ENCODE results near the gene DDX41. TPM values are rescaled to one million over a fixed set of nuclear protein-coding genes. Genes with fewer than 3 reads are reported as not detected.

DDX41 gene
- total and polyA plus RNA-seq, 2 donors (not counting 1 experiment from before 2014, with no cell fraction given): 66.8 to 79.1 TPM

GRCh38 chr5:177492841-177493240 lies 23.9 kb downstream of the DDX41 start:
- TF ChIP-seq EZH2 (IDR thresholded peaks at IDR 0.05; ENCODE audit: low read length, missing control alignments): no peak
- TF ChIP-seq CTCF (conservative IDR thresholded peaks at IDR 0.05 in 1 of 2, IDR thresholded peaks at IDR 0.05 in 1 of 2; ENCODE audit: low read depth in 1 of 2, low read length in 2 of 2): no peak
- Histone ChIP-seq H2AFZ (ENCODE audit: low read length) (no peak overlapping the region), H3K9me3 (ENCODE audit: control insufficient read depth, insufficient read depth, low read depth, low read length) (no peaks in the 10 kb centered on the region), H3K4me2 (ENCODE audit: extremely low read depth, insufficient read depth, low read length) (peak overlapping the region; percentile 44), H4K20me1 (ENCODE audit: control insufficient read depth, extremely low read depth, insufficient read depth, low read length) (no peaks in the 10 kb centered on the region), H3K4me1 (ENCODE audit: control insufficient read depth, extremely low read depth, insufficient read depth, low read length) (peaks cover 31% of the 10 kb centered on the region), H3K79me2 (ENCODE audit: control insufficient read depth, insufficient read depth, low read length) (peaks cover 54% of the 10 kb centered on the region), H3K27me3 (ENCODE audit: control insufficient read depth, insufficient read depth, low read length) (no peaks in the 10 kb centered on the region), H3K36me3 (ENCODE audit: control insufficient read depth, insufficient read depth, low read length) (peaks cover 62% of the 10 kb centered on the region), H3K4me3 (replicated peaks in 1 of 4; ENCODE audit: control extremely low read depth in 1 of 4, insufficient read depth in 1 of 4, low read depth in 3 of 4, low read length in 4 of 4) (peak overlapping the region in 1 of 4 experiments; percentile 28), H3K9ac (ENCODE audit: insufficient read depth, low read length) (no peak overlapping the region), H3K27ac (ENCODE audit: insufficient read depth, low read length) (peak overlapping the region; percentile 93)
- DNase-seq (ENCODE audit: low read depth in 2 of 2): no peak

- peak overlapping the region; percentile 93 for H3K27ac ChIP-seq (ENCODE audit: insufficient read depth, low read length)
- H3K36me3 ChIP-seq (ENCODE audit: control insufficient read depth, insufficient read depth, low read length): peaks cover 69% of the 10 kb centered on the region
- H3K4me3 ChIP-seq (replicated peaks in 1 of 4; ENCODE audit: control extremely low read depth in 1 of 4, insufficient read depth in 1 of 4, low read depth in 3 of 4, low read length in 4 of 4): no peak overlapping the region
- no peak overlapping the region for H2AFZ ChIP-seq (ENCODE audit: low read length)
- H3K9ac ChIP-seq (ENCODE audit: insufficient read depth, low read length): no peak overlapping the region
- no peak for DNase-seq (ENCODE audit: low read depth in 2 of 2)
- H4K20me1 ChIP-seq (ENCODE audit: control insufficient read depth, extremely low read depth, insufficient read depth, low read length): no peaks in the 10 kb centered on the region
- H3K4me2 ChIP-seq (ENCODE audit: extremely low read depth, insufficient read depth, low read length): no peak overlapping the region
- TF ChIP-seq CTCF (conservative IDR thresholded peaks at IDR 0.05 in 1 of 2, IDR thresholded peaks at IDR 0.05 in 1 of 2; ENCODE audit: low read depth in 1 of 2, low read length in 2 of 2): no peak
- TF ChIP-seq EZH2 (IDR thresholded peaks at IDR 0.05; ENCODE audit: low read length, missing control alignments): no peak
- H3K9me3 ChIP-seq (ENCODE audit: control insufficient read depth, insufficient read depth, low read depth, low read length): no peaks in the 10 kb centered on the region
- H3K4me1 ChIP-seq (ENCODE audit: control insufficient read depth, extremely low read depth, insufficient read depth, low read length): peaks cover 31% of the 10 kb centered on the region
- H3K27me3 ChIP-seq (ENCODE audit: control insufficient read depth, insufficient read depth, low read length): no peaks in the 10 kb centered on the region
- peaks cover 54% of the 10 kb centered on the region for H3K79me2 ChIP-seq (ENCODE audit: control insufficient read depth, insufficient read depth, low read length)
These were observed 24.6 kb downstream of the DDX41 start for GRCh38 chr5:177491983-177492746.

GRCh38 chr5:177491429-177491945 lies 25.3 kb downstream of the DDX41 start:
- peak in 1 of 2 donors; percentile 53 for DNase-seq (ENCODE audit: low read depth in 2 of 2)
- Histone ChIP-seq H4K20me1 (ENCODE audit: control insufficient read depth, extremely low read depth, insufficient read depth, low read length) (no peaks in the 10 kb centered on the region), H3K9ac (ENCODE audit: insufficient read depth, low read length) (no peak overlapping the region), H3K27ac (ENCODE audit: insufficient read depth, low read length) (peak overlapping the region; percentile 20), H2AFZ (ENCODE audit: low read length) (no peak overlapping the region), H3K4me3 (replicated peaks in 1 of 4; ENCODE audit: control extremely low read depth in 1 of 4, insufficient read depth in 1 of 4, low read depth in 3 of 4, low read length in 4 of 4) (no peak overlapping the region), H3K9me3 (ENCODE audit: control insufficient read depth, insufficient read depth, low read depth, low read length) (no peaks in the 10 kb centered on the region), H3K27me3 (ENCODE audit: control insufficient read depth, insufficient read depth, low read length) (no peaks in the 10 kb centered on the region), H3K4me1 (ENCODE audit: control insufficient read depth, extremely low read depth, insufficient read depth, low read length) (peaks cover 31% of the 10 kb centered on the region), H3K79me2 (ENCODE audit: control insufficient read depth, insufficient read depth, low read length) (peaks cover 50% of the 10 kb centered on the region), H3K36me3 (ENCODE audit: control insufficient read depth, insufficient read depth, low read length) (peaks cover 71% of the 10 kb centered on the region), H3K4me2 (ENCODE audit: extremely low read depth, insufficient read depth, low read length) (no peak overlapping the region)
- TF ChIP-seq EZH2 (IDR thresholded peaks at IDR 0.05; ENCODE audit: low read length, missing control alignments): no peak
- TF ChIP-seq CTCF (conservative IDR thresholded peaks at IDR 0.05 in 1 of 2, IDR thresholded peaks at IDR 0.05 in 1 of 2; ENCODE audit: low read depth in 1 of 2, low read length in 2 of 2): peak; percentile 50 to 55

Measured in fibroblast of lung (primary cell).